PC-3 (cell line): Measurements from ENCODE around the gene RIMBP3B.
"Not testable (repeated sequence)": the region's sequence is repeated elsewhere in the genome, so short reads cannot be mapped to it uniquely, and the experiment has no call there.

Experiments
- EZH2 ChIP-seq: fragments of 300-600 bp; sonication (generic); IDR thresholded peaks from one replicate; pipeline ENCODE4 v1.6.1; 2017; ENCODE audit warnings: antibody characterized with exemption, mild to moderate bottlenecking, low read length; ENCODE audit not compliant: unreplicated experiment
- TF ChIP-seq, protein P1 (sequence below): fragments of 300-600 bp; sonication (generic); conservative IDR thresholded peaks from 2 replicates; pipeline ENCODE4 v1.5.1; 2017; ENCODE audit warnings: antibody characterized with exemption, low read depth, mild to moderate bottlenecking, low read length

DNA sequence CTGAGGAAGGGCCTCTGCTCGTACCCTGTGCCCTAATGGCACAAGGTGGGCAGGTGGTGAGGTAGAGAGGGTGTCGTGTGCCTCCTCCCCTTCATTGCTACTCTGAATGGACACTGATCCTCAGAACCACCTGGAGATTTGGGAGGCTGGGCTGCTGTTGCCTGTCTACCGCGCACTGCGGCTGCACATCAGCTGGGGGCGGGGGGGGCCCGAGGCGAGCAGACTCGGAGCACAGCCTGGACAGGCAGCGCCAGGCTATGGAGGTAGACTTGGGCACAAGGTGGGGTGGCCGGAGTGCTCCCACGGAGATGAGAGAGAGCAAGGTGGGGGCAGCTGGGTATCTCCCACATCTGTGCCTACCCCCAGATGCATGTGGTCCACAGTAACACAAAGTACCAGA lies 26.0 kb upstream of the RIMBP3B start:
- TF ChIP-seq, protein P1, sequence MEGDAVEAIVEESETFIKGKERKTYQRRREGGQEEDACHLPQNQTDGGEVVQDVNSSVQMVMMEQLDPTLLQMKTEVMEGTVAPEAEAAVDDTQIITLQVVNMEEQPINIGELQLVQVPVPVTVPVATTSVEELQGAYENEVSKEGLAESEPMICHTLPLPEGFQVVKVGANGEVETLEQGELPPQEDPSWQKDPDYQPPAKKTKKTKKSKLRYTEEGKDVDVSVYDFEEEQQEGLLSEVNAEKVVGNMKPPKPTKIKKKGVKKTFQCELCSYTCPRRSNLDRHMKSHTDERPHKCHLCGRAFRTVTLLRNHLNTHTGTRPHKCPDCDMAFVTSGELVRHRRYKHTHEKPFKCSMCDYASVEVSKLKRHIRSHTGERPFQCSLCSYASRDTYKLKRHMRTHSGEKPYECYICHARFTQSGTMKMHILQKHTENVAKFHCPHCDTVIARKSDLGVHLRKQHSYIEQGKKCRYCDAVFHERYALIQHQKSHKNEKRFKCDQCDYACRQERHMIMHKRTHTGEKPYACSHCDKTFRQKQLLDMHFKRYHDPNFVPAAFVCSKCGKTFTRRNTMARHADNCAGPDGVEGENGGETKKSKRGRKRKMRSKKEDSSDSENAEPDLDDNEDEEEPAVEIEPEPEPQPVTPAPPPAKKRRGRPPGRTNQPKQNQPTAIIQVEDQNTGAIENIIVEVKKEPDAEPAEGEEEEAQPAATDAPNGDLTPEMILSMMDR = not testable (repeated sequence)
- TF ChIP-seq EZH2 = not testable (repeated sequence)
